Activated CD8-positive, alpha-beta memory T cell treated with anti-CD3 and anti-CD28 coated beads for 48 hours (primary cell): ENCODE data around the gene HTATSF1.

ENCODE experiments used
- DNase-seq, 3 experiments: peaks; one replicate each; pipeline ENCODE4 v3.0.0-alpha.2; 2020; ENCODE audit warnings: low read depth in 2 of 3, low spot score in 2 of 3

The HTATSF1 gene

GRCh38 chrX:136497556-136498052 is at the start of gene HTATSF1:
Gene HTATSF1 (plus strand): TSS chrX:136497592. CDS start chrX:136497685, 93 bp downstream.
- DNase-seq = no peak

GRCh38 chrX:136447968-136448367 is 49.4 kb upstream of the HTATSF1 start:
- no peak for DNase-seq

- no peak for DNase-seq
These were observed 47.2 kb upstream of the HTATSF1 start for GRCh38 chrX:136450050-136450830.

GRCh38 chrX:136452614-136453013 is 44.8 kb upstream of the HTATSF1 start:
- DNase-seq = no peak

GRCh38 chrX:136453114-136453513 is 44.3 kb upstream of the HTATSF1 start:
- no peak for DNase-seq

- DNase-seq = no peak
These were observed 43.6 kb upstream of the HTATSF1 start for GRCh38 chrX:136453771-136454170.

- DNase-seq = no peak
These were observed 41.3 kb upstream of the HTATSF1 start for GRCh38 chrX:136456133-136456532.

- DNase-seq = no peak
These were observed 40.0 kb upstream of the HTATSF1 start for GRCh38 chrX:136457303-136457917.

GRCh38 chrX:136464589-136464988 is 32.8 kb upstream of the HTATSF1 start:
- DNase-seq = no peak

GRCh38 chrX:136467303-136467702 is 30.1 kb upstream of the HTATSF1 start:
- no peak for DNase-seq

- DNase-seq = no peak
These were observed 28.8 kb upstream of the HTATSF1 start for GRCh38 chrX:136468391-136469103.

GRCh38 chrX:136473663-136474062 is 23.7 kb upstream of the HTATSF1 start:
- DNase-seq = no peak

GRCh38 chrX:136475236-136475635 is 22.2 kb upstream of the HTATSF1 start:
- DNase-seq = no peak

- DNase-seq = no peak
These were observed 20.9 kb upstream of the HTATSF1 start for GRCh38 chrX:136476501-136476900.

GRCh38 chrX:136477026-136477425 is 20.4 kb upstream of the HTATSF1 start:
- no peak for DNase-seq

GRCh38 chrX:136480383-136480782 is 17.0 kb upstream of the HTATSF1 start:
- DNase-seq = no peak

- DNase-seq = no peak
These were observed 9.7 kb upstream of the HTATSF1 start, which contains the start of gene BRS3 for GRCh38 chrX:136487647-136488046. Gene BRS3 (plus strand): TSS chrX:136487947. CDS start chrX:136488115, 168 bp downstream.

- DNase-seq = no peak
These were observed 8.7 kb upstream of the HTATSF1 start for GRCh38 chrX:136488706-136489105.

GRCh38 chrX:136491832-136492231 is 5.6 kb upstream of the HTATSF1 start:
- no peak for DNase-seq

- no peak for DNase-seq
These were observed 4.4 kb upstream of the HTATSF1 start for GRCh38 chrX:136493011-136493410.

- no peak for DNase-seq
These were observed 2.3 kb upstream of the HTATSF1 start for GRCh38 chrX:136495043-136495442.
